SK-N-SH treated with all-trans-retinoic acid at 6 μM for 48 hours (cell line): ENCODE results near the gene SLU7.

Source experiments
- ATAC-seq: fragments of 200-7000 bp; cut with Tn5 transposase; 3 replicates; pipeline ENCODE4 v1.9.1; 2020; ENCODE audit warnings: mild to moderate bottlenecking, moderate library complexity
- ARNTL ChIP-seq: fragments of 450-650 bp; formaldehyde crosslinking; IDR thresholded peaks from 2 replicates; pipeline ENCODE4 v1.5.0; 2020; ENCODE audit warnings: low read depth, mild to moderate bottlenecking, moderate library complexity, borderline replicate concordance
- BACH2 ChIP-seq: fragments of 250-450 bp; sonication (Bioruptor Pico); IDR thresholded peaks from 2 replicates; pipeline ENCODE4 v1.9.0; 2021; ENCODE audit warnings: mild to moderate bottlenecking, borderline replicate concordance
- CSDC2 ChIP-seq: fragments of 250-450 bp; sonication (Bioruptor Pico); IDR thresholded peaks from 2 replicates; pipeline ENCODE4 v1.5.0; 2020; ENCODE audit warnings: mild to moderate bottlenecking, moderate library complexity
- CSRNP3 ChIP-seq: fragments of 250-450 bp; sonication (Bioruptor Pico); IDR thresholded peaks from 2 replicates; pipeline ENCODE4 v1.5.1; 2021; ENCODE audit warnings: mild to moderate bottlenecking, moderate library complexity
- ISL1 ChIP-seq: fragments of 250-450 bp; sonication (Bioruptor Pico); IDR thresholded peaks from 2 replicates; pipeline ENCODE4 v2.1.2; 2022; ENCODE audit warnings: mild to moderate bottlenecking, moderate library complexity
- OSR1 ChIP-seq: fragments of 250-450 bp; sonication (Bioruptor Pico); IDR thresholded peaks from 2 replicates; pipeline ENCODE4 v1.8.0; 2022; ENCODE audit warnings: moderate library complexity, mild to moderate bottlenecking, inconsistent platforms
- PATZ1 ChIP-seq: fragments of 250-450 bp; sonication (Bioruptor Pico); IDR thresholded peaks from 2 replicates; pipeline ENCODE4 v1.8.0; 2020; ENCODE audit warnings: mild to moderate bottlenecking, moderate library complexity, borderline replicate concordance
- POU6F1 ChIP-seq: fragments of 250-450 bp; sonication (Bioruptor Pico); IDR thresholded peaks from 2 replicates; pipeline ENCODE4 v1.8.0; 2021; ENCODE audit warnings: low read depth, mild to moderate bottlenecking, moderate library complexity, borderline replicate concordance
- PPARA ChIP-seq: fragments of 250-450 bp; sonication (Bioruptor Pico); IDR thresholded peaks from 2 replicates; pipeline ENCODE4 v1.5.0; 2020; ENCODE audit warnings: mild to moderate bottlenecking, borderline replicate concordance
- SNAI2 ChIP-seq: fragments of 250-450 bp; sonication (Bioruptor Pico); IDR thresholded peaks from 2 replicates; pipeline ENCODE4 v1.5.0; 2020; ENCODE audit warnings: mild to moderate bottlenecking, moderate library complexity
- TOX ChIP-seq: fragments of 250-450 bp; sonication (Bioruptor Pico); IDR thresholded peaks from 2 replicates; pipeline ENCODE4 v1.8.0; 2021; ENCODE audit warnings: mild to moderate bottlenecking, moderate library complexity, borderline replicate concordance
- ZC3H10 ChIP-seq: fragments of 250-450 bp; sonication (Bioruptor Pico); IDR thresholded peaks from 2 replicates; pipeline ENCODE4 v1.5.1; 2021; ENCODE audit warnings: mild to moderate bottlenecking, moderate library complexity
- ZNF70 ChIP-seq: fragments of 450-650 bp; formaldehyde crosslinking; IDR thresholded peaks from 2 replicates; pipeline ENCODE4 v1.5.0; 2020; ENCODE audit warnings: mild to moderate bottlenecking, moderate library complexity
- ZNF8 ChIP-seq: fragments of 450-650 bp; formaldehyde crosslinking; IDR thresholded peaks from 2 replicates; pipeline ENCODE4 v1.5.0; 2020; ENCODE audit warnings: mild to moderate bottlenecking, moderate library complexity

SLU7 gene

DNA sequence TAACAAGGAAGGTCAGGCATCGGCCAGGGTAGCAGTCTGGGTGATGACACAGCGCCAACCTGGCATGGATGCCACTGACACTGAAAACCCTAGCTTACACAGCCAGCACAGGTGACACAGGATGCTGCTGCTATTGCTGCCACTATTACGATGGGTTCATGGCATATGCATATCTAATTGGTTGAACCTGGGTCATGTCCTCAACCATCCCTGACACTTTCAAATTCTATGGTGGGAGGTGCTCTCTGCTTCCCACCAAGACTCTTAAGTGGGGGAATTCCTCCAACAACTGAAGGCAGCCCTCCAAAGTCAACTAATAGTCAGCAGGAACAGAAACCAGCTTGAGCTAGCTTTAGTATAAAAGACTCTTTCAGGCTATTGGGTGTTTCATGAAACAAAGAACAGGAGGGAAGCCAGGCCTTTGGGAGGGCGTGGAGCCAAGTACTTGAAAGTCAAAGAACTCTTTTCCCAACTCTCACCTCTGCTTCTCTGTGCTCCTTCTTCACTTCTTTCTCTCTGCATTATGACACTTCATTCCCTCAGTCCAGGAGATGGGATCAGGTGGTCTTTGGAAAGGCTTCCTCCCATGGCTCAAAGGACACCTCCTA, 24.0 kb upstream of the SLU7 start:
- TF ChIP-seq CSDC2 (CRISPR knock-in tag): no peak
- TF ChIP-seq, all 23 proteins: peak for 0
- no peak for ATAC-seq

- ATAC-seq: no peak
- TF ChIP-seq TOX: no peak
- no peak for TF ChIP-seq SNAI2 (CRISPR knock-in tag)
- TF ChIP-seq ZNF8 (CRISPR knock-in tag): no peak
- TF ChIP-seq POU6F1 (CRISPR knock-in tag): no peak
- no peak for TF ChIP-seq ARNTL (CRISPR knock-in tag)
- TF ChIP-seq CSRNP3 (CRISPR knock-in tag): no peak
- TF ChIP-seq PATZ1 (CRISPR knock-in tag): no peak
- no peak for TF ChIP-seq ZC3H10 (CRISPR knock-in tag)
- TF ChIP-seq CSDC2 (CRISPR knock-in tag): no peak
- no peak for TF ChIP-seq OSR1 (CRISPR knock-in tag)
These were observed 22.5 kb upstream of the SLU7 start for GRCh38 chr5:160441311-160441781.

DNA sequence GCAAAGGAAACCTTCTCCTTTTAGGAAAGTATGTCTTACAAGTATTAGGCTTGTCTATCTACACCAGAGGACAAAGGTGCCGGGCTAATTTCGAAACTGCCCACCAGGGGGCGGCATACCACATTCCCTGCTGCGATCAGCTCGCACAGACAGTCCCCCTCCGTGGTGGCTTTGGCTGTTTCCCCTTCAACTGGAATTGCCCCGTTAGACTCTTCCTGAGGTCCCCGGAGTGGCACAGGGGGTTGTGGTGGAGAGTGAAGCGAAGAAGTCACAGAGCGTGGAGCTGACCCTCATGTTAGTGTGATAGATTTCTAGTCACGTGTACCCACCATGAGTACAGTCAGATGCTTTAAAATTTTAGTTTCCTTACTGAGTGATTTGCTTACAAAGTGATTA, 20.3 kb upstream of the SLU7 start:
- ATAC-seq: peak; percentile 97
- TF ChIP-seq PPARA (CRISPR knock-in tag) (no peak), CSRNP3 (CRISPR knock-in tag) (no peak), ARNTL (CRISPR knock-in tag) (no peak), PATZ1 (CRISPR knock-in tag) (no peak), POU6F1 (CRISPR knock-in tag) (no peak), ISL1 (CRISPR knock-in tag) (no peak), BACH2 (no peak), ZC3H10 (CRISPR knock-in tag) (no peak)

DNA sequence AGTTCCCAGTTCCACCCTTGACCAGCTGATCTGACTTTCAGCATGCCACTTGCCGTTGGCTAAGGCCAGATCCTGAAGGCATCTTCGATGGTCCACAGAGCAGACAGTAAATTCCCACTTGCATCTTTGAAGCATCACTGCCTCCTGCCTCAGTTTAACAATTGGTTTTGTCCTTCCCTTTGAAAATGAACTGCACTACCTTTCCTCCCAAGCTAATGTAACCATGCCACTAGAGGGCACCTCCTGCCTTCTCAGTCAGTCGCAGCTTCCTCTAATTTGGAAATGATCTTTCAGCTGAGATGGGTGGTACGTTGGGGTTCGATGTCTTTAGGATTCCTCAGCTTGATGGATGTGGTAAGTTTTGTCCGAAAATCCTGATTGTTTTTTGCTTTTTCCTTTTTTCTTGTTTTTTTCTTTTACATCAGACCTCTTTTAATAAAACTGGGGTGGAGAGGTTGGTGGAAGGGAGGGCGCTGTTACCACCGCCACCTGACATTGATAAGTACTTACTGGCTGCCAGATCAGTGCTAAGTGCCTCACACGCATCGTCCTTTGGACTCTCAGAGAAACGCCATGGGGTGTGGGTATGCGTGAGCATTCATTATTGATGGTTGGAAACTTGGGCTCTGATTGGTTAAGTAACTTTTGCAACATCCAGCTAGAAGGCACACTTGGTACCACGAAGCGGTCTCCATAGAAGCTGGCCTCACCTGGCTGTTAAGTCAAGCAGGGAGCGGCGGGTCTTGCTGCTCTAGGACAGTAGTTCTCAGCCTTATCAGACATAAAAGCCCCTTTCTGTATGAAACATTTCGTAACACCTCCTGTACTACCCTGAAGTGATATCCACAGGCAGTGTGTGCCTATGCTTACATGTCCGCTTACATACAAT, 19.7 kb upstream of the SLU7 start:
- ATAC-seq: peak; percentile 89
- no peak for TF ChIP-seq ZNF70 (CRISPR knock-in tag)
- no peak for TF ChIP-seq OSR1 (CRISPR knock-in tag)
- no peak for TF ChIP-seq TOX
